Glomerular endothelial cell (primary cell): Measurements from ENCODE around the gene LTBP3. TPM values are rescaled to one million over a fixed set of nuclear protein-coding genes. Genes with fewer than 3 reads are reported as not detected.

Experiments used
- DNase-seq: peaks from one replicate; pipeline ENCODE4 v3.0.0-alpha.2; 2011; ENCODE audit warnings: low read depth, low spot score; ENCODE audit errors: extremely low read depth
- total RNA-seq: library from RNA; depleted of rRNA; stranded (reverse); fragments of >200 nt; gene quantifications from 2 replicates; pipeline ENCODE4 v1.2.3, GENCODE V29; 2015

LTBP3 gene
- total RNA-seq, 1 donor from 2014 or later: 131 TPM

GRCh38 chr11:65555693-65556231 is 2.4 kb downstream of the LTBP3 start:
- DNase-seq: no peak

DNA sequence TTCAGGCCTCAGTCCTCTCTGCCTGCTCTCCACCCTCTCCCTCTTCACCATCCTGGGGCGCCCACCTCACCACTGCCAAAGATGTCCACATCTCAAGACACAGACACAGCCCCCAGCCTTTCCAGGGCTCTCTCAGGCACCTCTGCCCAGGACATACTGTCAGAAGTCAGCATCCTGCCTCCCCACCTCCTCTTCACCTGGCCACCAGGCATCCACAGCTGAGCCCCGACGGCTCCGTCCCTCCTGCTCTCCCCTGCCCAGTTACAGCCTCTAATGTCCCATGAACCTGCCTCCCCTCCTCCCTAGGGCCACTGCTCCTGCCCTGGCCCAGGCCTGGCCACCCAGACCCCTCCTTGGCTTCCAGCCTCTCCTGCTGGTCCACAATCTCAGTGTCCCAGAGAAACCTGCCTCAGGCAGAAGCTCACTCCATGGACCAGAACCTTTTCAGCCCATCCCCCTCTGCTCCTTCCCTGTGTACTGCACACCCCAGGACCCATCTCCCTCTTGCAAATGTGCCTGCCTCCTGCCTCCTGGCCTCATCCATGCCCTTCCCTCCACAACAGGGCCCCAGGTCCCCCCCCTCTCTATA is 3.2 kb downstream of the LTBP3 start:
- no peak for DNase-seq

GRCh38 chr11:65554057-65554818 is 3.9 kb downstream of the LTBP3 start:
- DNase-seq: no peak

DNA sequence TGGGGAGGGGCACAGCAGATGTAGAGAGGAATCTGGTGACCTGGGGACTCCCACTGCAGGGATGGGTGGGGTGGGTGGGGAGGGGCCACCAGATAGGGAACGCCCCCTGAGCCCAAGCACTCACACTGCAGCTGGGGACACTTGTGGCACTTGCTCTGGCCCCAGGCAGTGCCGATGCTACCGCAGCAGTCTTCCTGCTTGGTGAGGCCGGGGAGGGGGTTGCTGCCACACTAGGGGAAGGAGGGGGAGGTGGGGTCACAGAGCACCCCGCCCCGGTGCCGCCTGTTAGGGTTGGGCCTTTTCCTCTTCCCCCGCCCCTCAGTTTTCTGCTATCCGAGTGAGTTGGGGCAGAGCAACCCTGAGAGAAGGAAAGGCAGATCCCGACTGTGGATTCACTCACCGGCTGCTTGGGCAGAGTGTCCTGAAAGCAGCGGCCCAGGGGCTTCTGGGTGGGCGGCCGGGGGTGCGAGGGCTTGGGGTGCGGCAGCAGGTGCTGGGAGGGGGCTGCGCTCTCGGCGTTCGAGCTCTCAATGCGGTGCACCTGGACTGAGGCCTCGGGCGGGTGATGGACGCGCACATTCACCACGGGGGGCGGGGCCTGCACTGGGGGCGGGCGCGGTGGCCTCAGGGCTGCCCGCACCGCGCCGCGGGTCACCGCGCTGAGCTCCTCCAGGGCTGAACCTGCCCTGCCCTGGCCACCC is 4.7 kb downstream of the LTBP3 start:
- DNase-seq: no peak

DNA sequence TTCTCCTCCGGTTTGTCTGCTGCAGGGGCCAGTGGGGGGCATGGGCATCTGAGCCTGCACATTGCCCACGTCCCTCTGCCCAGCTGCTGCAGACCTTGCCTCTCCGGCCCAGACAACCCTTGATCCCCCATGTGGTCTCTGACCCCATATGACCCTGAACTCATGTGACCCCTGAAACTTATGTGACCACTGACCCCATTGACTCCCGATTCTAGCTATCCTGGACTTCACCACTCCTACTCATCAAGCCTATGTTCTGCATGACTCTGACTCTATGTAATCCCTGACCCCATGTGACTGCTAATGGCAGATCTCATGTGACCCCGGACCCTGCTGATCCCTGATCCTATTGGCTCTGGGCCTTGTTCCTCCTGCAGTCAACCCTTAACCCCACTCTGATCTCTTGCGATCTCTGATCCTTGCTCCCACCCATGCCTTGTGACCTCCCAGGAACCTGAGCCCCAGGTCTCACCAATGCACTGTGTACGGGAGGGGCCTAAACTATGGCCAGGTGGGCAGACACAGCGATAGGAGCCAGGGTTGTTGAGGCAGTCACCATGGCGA is 5.7 kb downstream of the LTBP3 start:
- DNase-seq: no peak

DNA sequence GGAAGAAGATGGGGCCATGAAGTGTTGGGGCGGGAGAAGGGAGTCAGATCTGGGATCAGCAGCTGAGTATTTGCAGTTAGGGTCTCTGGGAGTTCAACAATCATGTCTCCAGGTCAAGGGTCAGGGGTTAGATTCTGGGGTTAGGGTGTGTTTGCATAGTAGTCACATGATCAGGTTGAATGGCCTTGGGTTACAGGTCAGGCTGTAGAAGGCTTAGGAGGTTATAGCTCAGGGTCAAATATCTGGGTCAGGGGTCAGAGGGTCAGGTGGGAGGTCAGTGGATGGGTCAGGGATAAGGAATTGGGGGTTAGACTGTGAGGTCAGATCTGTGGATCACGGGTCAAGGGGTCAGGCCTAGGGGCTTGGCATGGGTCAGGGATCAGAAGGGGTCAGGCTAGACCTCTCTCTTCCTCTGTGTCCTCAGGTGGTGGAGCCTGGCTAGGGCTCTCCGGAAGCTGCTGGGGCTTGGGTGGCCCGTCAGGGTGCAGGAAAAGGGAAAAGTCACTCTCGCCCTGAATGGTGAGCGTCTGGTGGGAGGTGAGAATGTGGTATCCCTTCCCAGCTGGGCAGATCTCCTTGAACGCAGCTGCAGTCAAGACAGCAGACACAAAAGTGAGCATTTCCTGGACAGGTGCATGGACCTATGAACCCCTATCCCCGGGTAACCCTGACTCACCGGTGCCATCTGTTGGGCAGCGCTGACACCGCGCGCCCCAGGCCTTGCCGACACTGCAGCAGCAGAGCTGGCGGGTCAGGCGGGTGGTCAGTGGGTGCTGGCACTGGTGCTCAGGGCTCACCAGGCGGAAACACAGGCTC is 6.4 kb downstream of the LTBP3 start:
- no peak for DNase-seq

DNA sequence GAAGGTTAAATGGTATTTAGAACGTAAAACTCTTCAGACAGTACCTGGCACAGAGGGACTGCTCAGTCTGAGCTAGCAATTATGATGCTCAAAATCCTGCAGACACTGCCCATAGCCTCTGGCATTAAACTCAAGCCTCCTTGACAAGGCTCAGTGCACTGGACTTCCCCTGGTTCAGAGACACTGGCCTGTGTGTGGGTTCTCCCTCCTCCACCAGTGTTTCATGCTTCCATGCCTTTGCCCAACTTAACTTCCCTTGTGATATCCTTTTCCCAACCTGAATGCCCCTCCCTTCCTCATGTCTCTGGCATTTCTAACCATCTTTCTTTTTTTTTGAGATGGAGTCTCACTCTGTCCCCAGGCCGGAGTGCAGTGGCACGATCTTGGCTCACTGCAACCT is 9.1 kb downstream of the LTBP3 start:
- no peak for DNase-seq

DNA sequence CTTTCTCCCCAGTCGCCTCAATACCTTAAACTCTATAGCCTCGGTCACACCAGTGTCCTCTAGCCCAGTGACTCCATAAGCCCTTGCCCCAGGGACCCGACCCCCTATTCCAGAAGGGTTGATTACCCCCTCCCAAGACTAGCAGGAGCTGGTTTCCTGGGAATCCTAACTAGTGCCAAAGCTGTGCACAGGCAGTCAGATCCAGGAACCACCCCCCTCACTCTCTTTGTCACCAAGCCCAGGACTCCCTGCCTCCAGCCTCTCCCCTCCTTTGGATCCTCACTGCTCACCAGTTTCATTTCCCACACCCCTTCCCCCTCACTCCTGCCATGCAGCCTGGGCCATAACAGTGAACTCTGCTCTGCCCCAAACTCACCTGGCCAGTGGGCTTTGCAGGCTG is 9.8 kb downstream of the LTBP3 start:
- no peak for DNase-seq

DNA sequence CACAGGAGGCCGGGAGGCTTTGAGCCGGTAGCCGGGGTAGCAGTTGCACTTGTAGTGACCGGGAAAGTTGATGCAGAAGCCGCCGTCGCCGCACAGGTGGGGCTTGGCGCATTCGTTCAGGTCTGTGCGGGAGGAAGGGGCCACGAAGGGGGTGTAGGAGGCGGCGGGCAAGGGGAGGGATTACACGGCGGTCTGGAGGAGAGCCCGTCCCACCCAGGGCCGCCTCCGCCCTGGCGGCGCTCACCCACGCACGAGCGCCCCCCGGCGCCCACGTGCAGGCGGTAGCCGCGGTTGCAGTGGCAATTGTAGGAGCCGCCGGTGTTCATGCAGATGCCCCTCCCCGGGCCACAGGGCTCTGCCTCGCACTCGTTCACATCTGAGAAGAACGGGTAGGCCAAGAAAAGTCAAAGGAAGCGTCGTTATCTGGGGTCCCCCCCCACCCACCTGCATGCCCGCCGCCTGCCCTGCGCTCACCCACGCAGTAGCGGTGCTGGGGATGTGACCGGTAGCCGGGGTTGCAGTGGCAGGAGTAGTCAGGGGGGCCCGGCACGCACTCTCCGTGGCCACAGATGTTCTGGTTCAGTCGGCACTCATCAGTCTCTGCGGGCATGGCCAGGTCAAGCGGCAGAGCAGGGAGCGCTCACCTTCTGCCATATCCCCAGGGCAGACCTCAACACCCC is 10.6 kb downstream of the LTBP3 start:
- DNase-seq: no peak

DNA sequence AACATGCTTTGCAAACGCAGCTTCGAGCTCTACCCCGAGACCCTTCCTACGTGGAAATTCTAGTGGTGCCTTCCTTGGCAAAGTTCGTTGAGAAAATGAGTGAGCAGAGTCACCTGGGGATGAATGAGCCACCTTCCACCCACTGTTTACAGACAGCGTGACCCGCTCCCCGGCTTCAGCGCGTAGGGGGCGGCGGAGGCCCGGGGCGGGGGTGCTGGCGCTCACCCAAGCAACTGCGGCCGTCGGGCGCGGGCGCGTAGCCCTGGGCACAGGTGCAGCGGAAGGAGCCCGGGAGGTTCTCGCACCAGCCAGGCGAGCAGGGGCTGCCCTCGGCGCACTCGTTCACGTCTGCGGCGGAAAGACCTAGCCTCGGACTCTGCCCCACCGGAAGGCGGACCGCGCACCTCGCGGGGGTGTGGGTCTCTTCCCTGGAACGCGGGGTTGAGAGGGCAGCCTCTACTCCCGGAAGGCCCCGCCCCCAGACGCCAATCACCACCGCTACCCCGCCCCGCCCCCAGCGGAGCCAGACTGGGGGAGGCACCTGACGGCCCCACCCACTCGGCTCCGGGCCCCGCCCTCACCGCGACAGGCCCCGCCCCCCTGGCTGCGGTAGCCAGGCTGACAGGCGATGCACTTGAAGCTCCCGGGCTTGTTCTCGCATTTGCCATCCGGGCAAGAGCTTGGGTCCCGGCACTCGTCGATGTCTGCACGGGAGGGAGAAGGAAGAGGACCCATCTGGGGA is 11.8 kb downstream of the LTBP3 start:
- DNase-seq: no peak

DNA sequence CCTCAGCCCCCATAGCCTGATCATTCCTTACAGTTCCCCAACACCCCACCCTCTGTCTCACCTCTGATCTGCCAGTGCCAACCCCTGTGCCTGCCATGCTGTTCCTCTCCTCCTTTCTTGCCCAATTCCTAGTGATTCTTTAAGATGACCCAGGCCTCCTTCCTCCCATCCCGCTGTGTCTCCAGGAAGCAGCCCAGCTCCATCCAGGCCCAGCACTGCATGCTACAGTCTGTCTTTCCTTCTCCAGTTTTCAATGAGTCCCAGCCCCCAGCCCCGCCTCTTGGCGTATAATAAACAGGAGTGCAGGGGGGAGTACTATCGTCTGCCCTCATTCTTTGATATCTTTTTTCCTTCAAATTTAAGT is 12.3 kb downstream of the LTBP3 start:
- no peak for DNase-seq

GRCh38 chr11:65542738-65543390 is 15.3 kb downstream of the LTBP3 start:
- DNase-seq: no peak

DNA sequence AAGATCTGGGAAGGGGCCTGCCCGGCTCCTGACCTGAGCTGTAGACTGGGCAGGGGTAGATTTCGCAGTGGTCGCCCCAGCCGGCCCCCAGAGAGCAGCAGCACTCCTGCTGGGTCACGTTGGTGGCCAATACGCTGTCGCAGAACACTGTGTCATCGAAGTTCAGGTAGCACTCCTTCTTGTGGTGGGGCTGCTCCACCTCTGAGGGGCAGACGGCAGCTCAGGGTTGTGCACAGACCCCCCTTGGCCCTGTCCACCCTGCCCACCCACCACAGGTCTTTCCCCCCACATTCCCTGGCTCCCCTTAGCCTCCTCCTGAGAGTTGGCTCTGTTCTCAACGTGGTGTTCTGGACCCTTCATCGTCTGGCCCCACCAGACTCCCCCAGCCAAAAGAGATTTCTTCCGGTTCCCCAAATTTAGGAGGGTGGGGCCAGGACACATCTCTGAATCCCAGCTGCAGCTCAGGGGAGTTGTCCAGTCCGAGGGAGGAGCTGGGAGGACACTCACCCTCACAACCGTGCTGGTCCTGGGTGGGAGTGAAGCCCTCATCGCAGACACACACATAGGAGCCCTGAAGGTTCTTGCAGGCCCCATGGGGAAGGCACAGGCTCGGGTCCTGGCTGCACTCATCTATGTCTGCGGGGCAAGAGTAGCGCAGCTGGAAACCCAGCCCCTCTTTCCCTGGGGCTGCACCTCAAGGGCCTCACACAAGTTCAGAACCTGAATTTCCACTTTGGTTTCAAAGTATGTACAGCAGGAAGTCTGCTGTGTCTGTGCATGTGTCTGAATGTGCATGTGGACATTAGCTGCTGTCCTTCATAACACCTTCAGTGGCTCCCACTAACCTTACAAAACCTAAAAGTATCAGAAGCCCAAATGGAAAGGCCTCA is 16.8 kb downstream of the LTBP3 start:
- no peak for DNase-seq

- DNase-seq: no peak
Measured at GRCh38 chr11:65540290-65541092, 17.7 kb downstream of the LTBP3 start.

- no peak for DNase-seq
Measured at GRCh38 chr11:65539744-65540289, 18.3 kb downstream of the LTBP3 start.

DNA sequence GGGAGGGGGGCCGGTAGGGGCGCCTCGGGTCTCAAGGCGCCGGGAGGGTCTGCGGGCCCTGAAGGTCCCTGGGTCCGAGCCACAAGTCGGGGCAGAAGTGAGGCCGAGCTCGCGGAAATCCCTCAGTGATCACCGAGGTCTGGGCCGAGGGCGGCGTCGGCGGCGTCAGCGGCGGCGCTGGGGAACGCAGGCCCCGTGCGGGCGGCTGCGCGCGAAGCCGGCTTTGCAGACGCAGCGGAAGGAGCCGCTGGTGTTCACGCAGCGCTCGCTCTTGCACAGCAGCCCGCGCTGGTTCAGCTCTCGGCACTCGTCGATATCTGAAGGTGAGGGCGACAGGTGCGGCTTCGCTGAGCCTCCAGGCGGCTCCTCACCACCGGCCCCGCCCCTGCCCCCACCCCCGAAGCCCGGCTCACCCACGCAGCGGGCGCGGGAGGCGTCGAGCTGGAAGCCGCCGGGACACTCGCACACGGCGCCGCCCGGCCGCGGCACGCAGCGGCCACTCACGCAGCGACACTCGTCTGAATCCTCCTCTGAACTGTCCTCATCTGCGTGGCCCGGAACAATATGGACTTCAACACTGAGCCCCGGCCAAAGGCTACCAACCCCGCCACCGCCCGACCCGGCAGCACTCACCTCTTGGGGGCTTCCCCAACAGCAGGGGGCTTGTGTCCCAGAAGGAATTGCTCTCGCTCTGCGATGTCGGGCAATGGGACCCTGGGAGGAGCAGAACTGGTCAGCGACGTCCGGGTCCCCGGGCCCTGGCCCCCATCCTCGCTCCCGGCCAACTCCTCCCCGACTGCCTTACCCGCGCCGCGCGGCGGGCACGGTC is 19.0 kb downstream of the LTBP3 start:
- no peak for DNase-seq
